Fibroblast of skin of left quadriceps (primary cell): Measurements from ENCODE around the gene ARFGAP3.
"Not testable (repeated sequence)": the region's sequence is repeated elsewhere in the genome, so short reads cannot be mapped to it uniquely, and the experiment has no call there.

Experiments used
- DNase-seq, 2 experiments: peaks; one replicate each; pipeline ENCODE4 v3.0.0-alpha.2; 2013; ENCODE audit warnings: low read depth in 2 of 2

ARFGAP3 gene

GRCh38 chr22:42794551-42795510 is 62.2 kb downstream of the ARFGAP3 start:
- no peak for DNase-seq

DNA sequence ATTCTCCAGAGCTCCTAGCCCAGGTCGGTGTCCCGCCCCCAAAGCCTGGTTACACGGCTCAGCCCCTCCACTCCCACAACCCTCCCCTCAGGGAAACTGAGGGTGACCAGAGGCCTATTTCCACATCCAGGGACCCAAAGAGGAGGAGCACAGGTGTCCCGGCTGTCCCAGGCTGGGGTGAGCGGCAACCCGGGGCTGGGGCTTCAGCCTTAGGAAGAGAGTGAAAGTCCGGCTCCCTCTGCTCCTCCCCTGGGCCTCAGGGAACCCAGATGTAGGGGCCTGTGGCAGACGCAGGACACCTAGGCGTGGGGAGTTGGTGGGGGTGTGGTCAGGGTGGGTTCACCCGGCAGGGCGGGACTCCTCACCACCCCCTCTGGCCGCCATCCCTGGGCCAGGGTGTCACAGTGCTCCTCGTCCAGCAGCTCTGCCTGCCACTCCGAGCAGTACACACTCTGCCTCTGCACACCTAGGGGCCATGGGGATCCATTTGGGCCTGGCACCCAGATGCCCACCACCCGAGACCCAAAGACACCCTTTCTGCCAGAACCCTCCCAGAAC is 63.1 kb downstream of the ARFGAP3 start:
- DNase-seq, result no peak

DNA sequence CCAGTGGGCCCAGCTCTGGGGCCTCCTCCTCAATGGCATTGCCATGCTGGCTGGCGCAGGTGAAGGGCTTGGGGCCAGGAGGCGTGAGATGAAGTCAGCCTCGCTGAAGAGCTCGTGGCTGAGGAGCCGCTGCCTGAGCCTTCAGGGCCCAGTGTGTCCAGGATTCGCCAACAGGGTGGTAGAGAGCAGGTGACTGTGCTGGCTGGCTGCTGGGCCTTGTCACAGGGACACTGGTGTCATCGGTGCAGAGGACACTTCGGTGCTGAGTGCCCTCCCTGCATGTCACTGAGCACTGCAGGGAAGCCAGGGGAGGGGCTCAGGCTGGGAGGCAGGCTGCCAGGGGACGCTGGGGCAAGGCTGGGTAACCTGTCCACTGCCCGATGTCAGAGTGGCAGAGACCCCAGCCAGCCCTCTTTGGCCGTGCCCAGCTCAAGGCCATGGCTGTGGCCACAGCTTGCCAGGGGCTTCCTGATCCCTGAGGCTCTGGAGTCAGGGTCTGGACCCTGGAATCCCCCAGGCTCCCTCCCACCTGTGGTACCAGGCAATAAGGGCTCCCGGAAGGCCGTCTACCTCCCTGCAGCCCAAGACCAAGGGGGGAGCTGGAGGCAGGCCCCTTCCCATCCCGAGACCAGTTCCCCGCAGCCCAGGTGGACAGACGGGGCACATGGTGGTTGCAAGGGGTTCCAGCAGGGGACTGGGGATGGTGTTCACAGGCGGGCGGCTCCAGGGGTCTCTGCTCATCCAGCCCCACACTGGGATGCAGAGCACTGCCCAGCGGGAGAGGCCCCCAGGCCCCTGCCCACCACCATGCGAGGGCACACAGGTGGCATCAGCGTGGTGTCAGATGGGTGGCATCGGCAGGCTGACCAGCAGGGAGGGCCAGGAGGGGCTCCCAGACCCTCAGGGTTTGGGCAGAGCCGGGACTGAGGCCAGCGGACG is 63.9 kb downstream of the ARFGAP3 start:
- DNase-seq, result no peak

DNA sequence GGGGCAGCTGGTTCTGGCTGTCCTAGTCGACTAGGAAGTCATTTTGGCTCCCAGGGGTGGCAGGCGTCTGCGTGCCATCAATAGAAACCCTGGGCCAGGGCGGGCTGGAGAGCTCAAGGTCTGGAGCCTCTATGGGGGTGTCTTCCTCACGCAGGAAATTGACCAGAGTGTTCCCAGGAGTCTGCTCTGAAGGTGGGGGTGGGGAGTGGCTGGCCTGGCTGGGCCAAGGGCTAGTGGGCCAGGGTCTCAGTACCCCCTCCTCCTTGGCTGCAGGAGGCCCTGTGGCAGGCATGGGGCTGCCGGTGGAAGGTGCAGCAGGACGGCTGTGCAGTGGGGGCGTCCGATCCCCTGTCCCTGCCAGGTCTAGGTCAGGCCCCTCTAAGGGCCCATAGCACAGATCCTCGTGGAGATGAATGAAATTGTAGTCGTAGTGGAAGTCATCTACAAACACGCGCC is 64.6 kb downstream of the ARFGAP3 start:
- no peak for DNase-seq

DNA sequence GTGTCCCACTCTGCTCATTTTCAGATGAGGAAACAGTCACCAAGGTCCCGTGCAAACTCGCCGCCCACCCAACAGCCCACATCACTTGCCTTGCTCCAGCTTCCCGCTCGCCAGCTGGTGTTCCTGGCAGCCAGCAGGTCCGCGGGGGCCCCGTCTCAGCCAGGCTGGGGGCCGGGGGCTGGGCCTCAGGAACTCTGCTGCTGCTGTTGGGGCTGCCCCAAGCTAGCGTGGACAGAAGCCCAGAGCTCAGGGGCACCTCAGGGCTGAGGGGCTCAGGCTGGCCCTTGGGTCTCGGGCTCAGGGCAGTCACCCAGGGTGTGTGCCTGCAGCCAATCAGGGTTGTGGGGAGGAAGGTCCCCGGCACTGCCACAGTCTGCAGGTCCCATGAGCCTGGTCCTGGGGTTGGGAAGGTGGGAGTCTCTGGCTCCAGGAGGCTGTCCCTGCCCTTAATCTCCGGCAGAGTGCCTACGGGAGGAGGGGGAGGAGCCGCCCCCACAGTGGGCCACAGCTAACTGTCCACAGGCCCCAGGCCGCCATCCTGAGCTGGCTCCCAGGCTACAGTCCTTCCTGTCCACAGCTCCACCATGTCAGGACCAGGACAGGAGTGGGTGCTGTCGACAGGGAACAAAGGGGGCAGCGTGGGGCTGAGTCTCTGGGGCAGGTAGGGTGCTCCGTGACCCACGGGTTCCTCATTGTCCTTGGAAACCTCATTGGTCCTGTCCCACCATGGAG is 65.2 kb downstream of the ARFGAP3 start:
- DNase-seq, result no peak

GRCh38 chr22:42788466-42788865 is 68.6 kb downstream of the ARFGAP3 start:
- DNase-seq, result no peak

GRCh38 chr22:42788021-42788420 is 69.1 kb downstream of the ARFGAP3 start:
- DNase-seq, result no peak

GRCh38 chr22:42787357-42787736 is 69.7 kb downstream of the ARFGAP3 start:
- no peak for DNase-seq

GRCh38 chr22:42786606-42787356 is 70.3 kb downstream of the ARFGAP3 start:
- DNase-seq, result no peak

- DNase-seq, result no peak
Observed at GRCh38 chr22:42785706-42786499, 71.2 kb downstream of the ARFGAP3 start.

DNA sequence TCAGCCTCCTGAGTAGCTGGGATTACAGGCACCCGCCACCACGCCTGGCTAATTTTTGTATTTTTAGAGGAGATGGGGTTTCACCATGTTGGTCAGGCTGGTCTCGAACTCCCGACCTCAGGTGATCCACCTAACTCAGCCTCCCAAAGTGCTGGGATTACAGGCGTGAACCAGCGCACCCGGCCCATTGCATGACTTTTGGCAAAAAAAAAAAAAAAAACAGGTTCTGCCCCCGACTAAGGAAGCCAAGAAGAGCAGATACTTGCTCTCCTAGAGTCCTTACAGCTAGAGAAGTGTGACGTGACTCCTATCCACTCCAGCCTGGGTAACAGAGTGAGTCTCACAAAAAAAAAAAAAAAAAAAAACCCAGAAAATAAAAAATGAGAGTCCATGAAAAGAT is 74.8 kb downstream of the ARFGAP3 start:
- DNase-seq, result not testable (repeated sequence)

GRCh38 chr22:42780070-42780540 is 77.0 kb downstream of the ARFGAP3 start:
- DNase-seq, result peak; percentile 78 to 85

GRCh38 chr22:42777126-42777525 is 79.9 kb downstream of the ARFGAP3 start:
- DNase-seq, result no peak

- DNase-seq, result no peak
Observed at GRCh38 chr22:42773167-42773566, 83.9 kb downstream of the ARFGAP3 start.

GRCh38 chr22:42772647-42773046 is 84.4 kb downstream of the ARFGAP3 start:
- no peak for DNase-seq

- DNase-seq, result no peak
Observed at GRCh38 chr22:42770941-42771647, 86.0 kb downstream of the ARFGAP3 start.

DNA sequence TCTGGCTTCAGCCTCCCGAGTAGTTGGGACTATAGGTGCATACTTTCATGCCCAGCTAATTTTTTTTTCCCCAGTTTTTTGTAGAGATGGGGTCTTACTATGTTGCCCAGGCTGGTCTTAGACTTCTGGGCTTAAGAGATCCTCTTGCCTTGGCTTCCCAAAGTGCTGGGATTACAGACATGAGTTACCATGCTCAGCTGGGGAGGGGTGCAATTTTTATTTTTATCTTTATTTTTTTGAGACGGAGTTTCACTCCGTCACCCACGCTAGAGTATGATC is 86.7 kb downstream of the ARFGAP3 start:
- no peak for DNase-seq

DNA sequence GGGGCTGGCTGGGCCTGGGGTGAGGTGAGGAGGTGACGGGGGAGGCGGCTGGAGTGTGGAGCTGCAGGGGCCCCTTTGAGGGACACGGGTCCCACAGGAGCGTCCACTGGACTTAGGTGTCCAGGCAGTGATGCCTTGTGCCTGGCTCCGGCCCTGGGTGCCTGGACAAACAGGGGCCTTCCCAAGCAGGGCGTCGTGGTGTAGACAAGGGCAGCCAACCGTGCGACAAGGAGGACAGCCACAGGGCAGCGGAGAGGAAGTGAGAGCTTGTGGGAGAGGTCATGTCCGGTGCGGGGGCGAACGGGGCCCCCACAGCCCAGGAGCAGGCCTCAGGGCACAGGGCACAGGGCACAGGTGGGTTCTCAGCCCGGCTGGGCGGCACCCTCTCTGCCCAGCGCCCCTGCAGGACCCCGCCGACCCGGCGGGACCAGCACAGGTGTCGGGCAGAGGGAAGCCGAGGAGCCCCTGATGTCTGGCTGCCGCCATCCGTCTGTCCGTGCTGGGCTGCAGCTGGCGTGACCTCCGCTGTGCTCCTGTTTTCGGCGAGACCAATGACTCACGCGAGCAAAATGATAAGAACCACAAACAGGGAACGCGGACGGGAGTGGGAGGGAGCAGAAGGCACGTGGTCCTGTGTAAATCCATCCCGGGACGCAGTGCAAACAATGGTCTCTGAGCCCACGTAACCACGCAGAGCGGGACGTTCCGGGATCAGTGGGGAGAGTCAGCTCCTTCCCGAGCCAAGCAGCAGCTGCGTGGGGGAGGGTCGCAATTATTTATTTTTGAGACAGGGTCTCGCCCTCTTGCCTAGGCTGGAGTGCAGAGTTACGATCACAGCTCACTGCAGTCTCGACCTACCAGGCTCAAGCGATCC is 87.3 kb downstream of the ARFGAP3 start:
- DNase-seq, result peak; percentile 26 to 28
